Measurements from ENCODE around the gene REPIN1. TPM values are rescaled to one million over a fixed set of nuclear protein-coding genes. Genes with fewer than 3 reads are reported as not detected.

REPIN1 gene
- total RNA-seq, 1 donor from 2014 or later, result 148 TPM

- Mint-ChIP-seq H3K36me3 (ENCODE audit: insufficient read depth) (peaks cover 4% of the 10 kb centered on the region), H3K27me3 (no peaks in the 10 kb centered on the region), H3K4me1 (ENCODE audit: low read depth) (peaks cover 39% of the 10 kb centered on the region), H3K4me3 (ENCODE audit: low read depth) (peak overlapping the region; percentile 94), H3K9me3 (ENCODE audit: low read depth) (no peaks in the 10 kb centered on the region), H3K27ac (peak overlapping the region; percentile 88)
- no peak for TF ChIP-seq CTCF (IDR thresholded peaks at IDR 0.05; ENCODE audit: unreplicated experiment)
- DNase-seq (ENCODE audit: low spot score, unreplicated experiment), result no peak
Measured at GRCh38 chr7:150405584-150406311, 37.1 kb downstream of the REPIN1 start.

- Mint-ChIP-seq H3K27me3 (no peaks in the 10 kb centered on the region), H3K27ac (peak overlapping the region; percentile 18), H3K9me3 (ENCODE audit: low read depth) (no peaks in the 10 kb centered on the region), H3K36me3 (ENCODE audit: insufficient read depth) (peaks cover 4% of the 10 kb centered on the region), H3K4me1 (ENCODE audit: low read depth) (peaks cover 34% of the 10 kb centered on the region), H3K4me3 (ENCODE audit: low read depth) (peak overlapping the region; percentile 94)
- TF ChIP-seq CTCF (IDR thresholded peaks at IDR 0.05; ENCODE audit: unreplicated experiment), result no peak
- no peak for DNase-seq (ENCODE audit: low spot score, unreplicated experiment)
Measured at GRCh38 chr7:150406312-150406566, 37.6 kb downstream of the REPIN1 start.

- Mint-ChIP-seq H3K4me1 (ENCODE audit: low read depth) (peaks cover 32% of the 10 kb centered on the region), H3K36me3 (ENCODE audit: insufficient read depth) (peaks cover 4% of the 10 kb centered on the region), H3K27ac (peak overlapping the region; percentile 18), H3K27me3 (no peaks in the 10 kb centered on the region), H3K9me3 (ENCODE audit: low read depth) (no peaks in the 10 kb centered on the region), H3K4me3 (ENCODE audit: low read depth) (peak overlapping the region; percentile 94)
- no peak for TF ChIP-seq CTCF (IDR thresholded peaks at IDR 0.05; ENCODE audit: unreplicated experiment)
- no peak for DNase-seq (ENCODE audit: low spot score, unreplicated experiment)
Measured at GRCh38 chr7:150406567-150407421, 38.2 kb downstream of the REPIN1 start.

- Mint-ChIP-seq H3K27me3 (no peaks in the 10 kb centered on the region), H3K36me3 (ENCODE audit: insufficient read depth) (peaks cover 4% of the 10 kb centered on the region), H3K4me1 (ENCODE audit: low read depth) (peaks cover 28% of the 10 kb centered on the region), H3K9me3 (ENCODE audit: low read depth) (no peaks in the 10 kb centered on the region), H3K27ac (no peak overlapping the region), H3K4me3 (ENCODE audit: low read depth) (no peak overlapping the region)
- TF ChIP-seq CTCF (IDR thresholded peaks at IDR 0.05; ENCODE audit: unreplicated experiment), result no peak
- no peak for DNase-seq (ENCODE audit: low spot score, unreplicated experiment)
Measured at GRCh38 chr7:150407588-150408392, 39.2 kb downstream of the REPIN1 start.
